ENCODE results near the gene CACNA1D.

CACNA1D gene

GRCh38 chr3:53533472-53533871, 39.1 kb downstream of the CACNA1D start:
- ChIA-PET CTCF (no interaction called here), POLR2A (no interaction called here)
- TF ChIP-seq CTCF (IDR thresholded peaks at IDR 0.05; ENCODE audit: insufficient read depth, low read length, missing control alignments) = no peak
- H3K4me3 ChIP-seq (ENCODE audit: low read depth, low read length) = no peak overlapping the region
- no peak for DNase-seq (ENCODE audit: low read depth, low spot score)

GRCh38 chr3:53534216-53534615, 39.8 kb downstream of the CACNA1D start:
- DNase-seq (ENCODE audit: low read depth, low spot score) = no peak

GRCh38 chr3:53534676-53535400, 40.4 kb downstream of the CACNA1D start:
- no peak for DNase-seq (ENCODE audit: low read depth, low spot score)
- no peak for TF ChIP-seq CTCF (IDR thresholded peaks at IDR 0.05; ENCODE audit: insufficient read depth, low read length, missing control alignments)
- CTCF ChIA-PET = no interaction called here
- H3K4me3 ChIP-seq (ENCODE audit: low read depth, low read length) = no peak overlapping the region
- POLR2A ChIA-PET = no interaction called here

More at GRCh38 chr3:53534216-53534615, 39.8 kb downstream of the CACNA1D start:
- H3K4me3 ChIP-seq (ENCODE audit: low read depth, low read length) = no peak overlapping the region
- POLR2A ChIA-PET = no interaction called here
- TF ChIP-seq CTCF (IDR thresholded peaks at IDR 0.05; ENCODE audit: insufficient read depth, low read length, missing control alignments) = no peak
- CTCF ChIA-PET = no interaction called here

- DNase-seq (ENCODE audit: low read depth, low spot score) = no peak
- CTCF ChIA-PET = no interaction called here
- no peak overlapping the region for H3K4me3 ChIP-seq (ENCODE audit: low read depth, low read length)
- no peak for TF ChIP-seq CTCF (IDR thresholded peaks at IDR 0.05; ENCODE audit: insufficient read depth, low read length, missing control alignments)
- POLR2A ChIA-PET = no interaction called here
Observed at GRCh38 chr3:53536282-53536681, 41.9 kb downstream of the CACNA1D start.

- H3K4me3 ChIP-seq (ENCODE audit: low read depth, low read length) = no peak overlapping the region
- ChIA-PET CTCF (no interaction called here), POLR2A (no interaction called here)
- DNase-seq (ENCODE audit: low read depth, low spot score) = no peak
- no peak for TF ChIP-seq CTCF (IDR thresholded peaks at IDR 0.05; ENCODE audit: insufficient read depth, low read length, missing control alignments)
Observed at GRCh38 chr3:53544357-53544756, 49.9 kb downstream of the CACNA1D start.

- DNase-seq (ENCODE audit: low read depth, low spot score) = no peak
- H3K4me3 ChIP-seq (ENCODE audit: low read depth, low read length) = no peak overlapping the region
- ChIA-PET CTCF (no interaction called here), POLR2A (no interaction called here)
- TF ChIP-seq CTCF (IDR thresholded peaks at IDR 0.05; ENCODE audit: insufficient read depth, low read length, missing control alignments) = no peak
Observed at GRCh38 chr3:53545310-53545995, 51.0 kb downstream of the CACNA1D start.
